Stimulated activated CD8-positive, alpha-beta memory T cell treated with anti-CD3 and anti-CD28 coated beads, Interleukin-2, amount 100 ng/mL, for 48 hours (primary cell): ENCODE measurements around the gene GRM6.

Experiments
- DNase-seq, 2 donors: peaks; one replicate each; pipeline ENCODE4 v3.0.0-alpha.2; 2020; ENCODE audit warnings: low read depth in 2 of 2

The GRM6 gene

DNA sequence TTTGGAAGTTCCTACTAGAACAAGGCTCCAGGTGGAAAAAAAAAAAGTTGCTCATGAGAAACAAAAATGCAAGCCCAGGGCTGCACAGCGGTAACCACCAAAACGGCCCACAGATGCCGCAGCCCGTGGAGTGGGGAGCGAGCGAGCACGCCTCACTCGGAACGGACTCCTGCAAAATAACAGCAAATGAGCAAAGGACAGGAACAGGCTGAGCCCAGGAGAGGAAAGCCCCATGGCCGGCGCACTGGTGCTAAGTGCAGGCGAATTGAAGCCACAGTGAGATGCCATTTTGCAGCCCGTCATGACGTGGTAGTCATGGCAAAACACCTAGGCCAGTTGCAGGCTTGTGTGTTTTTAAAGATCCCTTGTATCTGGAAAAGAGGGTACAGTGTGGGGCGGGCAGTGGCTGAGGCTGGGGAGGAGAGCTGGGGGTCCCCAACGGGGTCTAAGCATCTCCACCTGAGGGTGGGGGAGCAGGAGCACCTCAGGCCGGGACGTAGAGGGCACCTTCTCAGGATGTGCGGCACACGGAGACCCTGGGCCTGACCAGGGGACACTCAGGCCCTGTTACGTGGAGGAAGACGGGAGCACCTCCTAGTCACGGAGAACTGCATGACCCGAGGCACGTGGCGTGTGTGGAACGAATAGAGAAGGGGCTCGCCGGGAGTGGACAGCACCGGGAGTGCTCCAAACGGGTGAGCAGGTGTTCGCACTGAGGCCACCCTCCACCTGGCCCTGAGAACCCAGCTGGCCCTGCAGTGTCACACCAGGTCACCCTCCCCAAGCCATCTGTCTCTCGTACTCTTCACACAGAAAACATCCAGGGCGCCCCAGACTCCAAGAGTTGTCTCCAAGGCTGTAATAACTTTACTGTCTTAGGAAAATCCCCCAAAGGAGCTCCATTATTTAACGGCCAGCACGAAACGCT lies 10.7 kb downstream of the GRM6 start:
- DNase-seq, result no peak

DNA sequence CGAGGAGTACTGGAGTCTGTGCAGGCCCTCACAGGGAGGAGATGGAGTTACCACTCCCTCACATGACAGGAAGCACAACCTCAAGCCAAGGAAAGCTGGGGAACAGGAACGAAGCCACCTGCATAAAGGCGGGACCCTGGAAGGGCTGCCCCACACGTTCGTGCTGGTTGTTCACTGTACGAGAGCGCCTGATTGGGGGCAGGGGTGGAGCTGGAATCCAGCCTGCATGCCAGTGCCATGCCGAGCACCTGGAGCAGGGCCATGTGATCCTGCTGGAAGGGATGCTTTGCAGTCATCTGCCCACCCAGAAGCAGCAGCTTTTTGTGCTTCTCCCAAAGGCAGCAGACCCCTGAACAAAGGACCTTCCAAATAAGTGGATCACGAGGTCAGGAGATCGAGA lies 11.4 kb downstream of the GRM6 start:
- DNase-seq, result no peak

DNA sequence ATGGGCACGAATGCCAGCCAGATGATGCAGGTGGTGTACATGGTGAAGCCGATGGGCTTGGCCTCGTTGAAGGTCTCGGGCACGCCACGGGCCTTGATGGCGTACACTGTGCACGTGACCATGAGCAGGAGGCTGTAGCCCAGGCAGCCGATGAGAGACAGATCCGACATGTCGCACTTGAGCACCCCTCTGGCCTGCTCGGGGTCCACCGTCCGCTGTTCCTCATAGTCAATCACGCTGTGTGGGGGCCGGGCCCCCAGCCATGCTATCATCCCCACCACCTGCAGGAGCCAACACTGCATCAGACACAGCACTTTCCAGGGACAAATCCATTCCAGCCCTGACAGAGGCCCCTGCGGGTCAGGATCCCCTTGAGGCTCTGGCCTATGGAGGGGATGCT lies 12.2 kb downstream of the GRM6 start:
- no peak for DNase-seq

DNA sequence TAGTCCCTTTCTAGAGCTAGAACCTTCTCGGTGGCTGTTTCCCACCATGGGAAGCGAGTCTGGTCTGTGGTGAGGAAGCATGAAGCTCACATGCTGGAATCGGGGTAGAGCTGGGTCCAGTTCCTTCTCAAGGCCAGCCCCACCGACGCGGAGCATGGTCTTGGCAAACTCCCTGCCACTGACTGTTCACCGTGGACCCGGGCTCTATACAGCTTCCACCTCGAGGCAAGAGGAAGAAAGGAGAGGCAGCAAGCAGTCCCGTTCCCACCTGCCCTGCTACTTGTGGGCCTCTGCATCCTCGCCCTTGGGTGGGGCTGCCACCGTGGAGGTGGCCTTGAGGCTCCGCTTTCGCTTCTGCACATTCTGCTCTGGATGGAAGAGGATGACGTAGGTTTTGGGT lies 13.7 kb downstream of the GRM6 start:
- no peak for DNase-seq

DNA sequence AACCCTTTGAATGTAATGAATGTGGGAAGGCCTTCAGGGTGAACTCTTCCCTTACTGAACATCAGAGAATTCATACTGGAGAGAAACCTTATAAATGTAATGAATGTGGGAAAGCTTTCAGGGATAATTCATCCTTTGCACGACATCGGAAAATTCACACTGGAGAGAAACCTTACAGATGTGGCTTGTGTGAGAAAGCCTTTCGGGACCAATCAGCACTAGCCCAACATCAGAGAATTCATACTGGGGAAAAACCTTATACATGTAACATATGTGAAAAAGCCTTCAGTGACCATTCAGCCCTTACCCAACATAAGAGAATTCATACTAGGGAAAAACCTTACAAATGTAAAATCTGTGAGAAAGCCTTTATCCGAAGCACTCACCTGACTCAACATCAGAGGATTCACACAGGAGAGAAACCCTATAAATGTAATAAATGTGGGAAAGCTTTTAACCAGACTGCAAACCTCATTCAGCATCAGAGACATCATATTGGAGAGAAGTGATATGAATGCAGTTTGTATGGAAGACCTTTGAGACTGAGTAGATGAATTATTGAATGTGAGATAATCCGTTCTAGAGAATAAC lies 29.6 kb downstream of the GRM6 start:
- no peak for DNase-seq

DNA sequence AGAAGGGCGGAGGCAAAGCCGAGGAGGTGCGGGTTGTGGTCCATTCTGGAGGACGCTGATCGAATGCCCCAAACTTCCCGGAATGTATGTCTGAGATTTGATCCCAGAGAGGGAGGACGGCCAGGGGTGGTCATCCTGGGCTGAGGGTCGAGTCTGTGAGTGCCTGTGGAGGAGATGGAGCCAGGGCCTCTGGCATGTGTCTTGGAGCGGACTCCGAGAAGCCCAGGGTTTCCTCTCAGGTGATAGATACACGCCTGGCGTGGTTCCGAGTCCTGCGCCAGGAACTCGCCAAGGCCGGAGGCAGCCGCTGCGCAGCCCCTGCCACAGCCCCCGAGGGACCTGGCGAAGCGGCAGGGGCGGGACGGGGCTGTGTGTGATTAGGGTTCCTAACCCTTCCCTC lies 53.8 kb downstream of the GRM6 start:
- no peak for DNase-seq

DNA sequence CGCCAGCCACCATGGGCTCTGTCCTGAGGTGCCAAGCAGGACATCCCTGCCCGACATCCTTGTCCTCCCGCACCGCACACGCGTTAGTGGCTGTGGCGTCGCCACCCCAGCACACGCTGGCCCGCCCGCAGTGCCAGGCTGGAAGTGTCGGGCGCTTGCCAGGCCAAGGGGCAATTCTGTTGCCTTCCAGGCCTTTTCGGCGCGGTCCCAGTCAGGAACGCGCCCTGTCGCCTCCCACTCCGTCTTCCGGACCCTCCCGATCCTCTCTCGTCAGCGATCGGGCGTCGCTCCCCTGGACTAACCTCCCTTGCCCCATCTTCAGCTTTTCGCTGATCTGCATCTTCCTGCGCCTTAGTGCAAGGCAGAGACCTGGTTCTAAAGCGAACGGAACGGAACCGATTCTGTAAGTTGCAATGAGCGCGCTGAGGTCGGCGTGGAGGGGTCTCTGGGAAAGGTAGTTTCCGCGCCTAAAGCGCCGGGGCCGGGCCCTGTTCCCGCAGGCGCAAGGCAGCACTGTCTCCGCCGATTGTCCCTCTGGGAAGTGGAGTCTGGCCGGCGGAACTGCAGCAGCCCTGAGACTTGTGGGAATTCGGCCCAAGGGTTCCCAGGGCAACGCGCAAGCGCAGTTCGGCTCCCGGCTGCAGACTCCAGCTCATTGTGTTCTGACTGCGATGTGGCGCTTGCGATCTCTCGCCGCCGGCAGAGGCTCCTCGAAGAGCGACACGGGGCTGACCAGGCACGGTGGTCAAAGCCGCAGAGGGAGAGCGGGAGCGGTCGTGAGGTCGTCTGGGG lies 54.4 kb downstream of the GRM6 start, which contains the start of gene ZNF454:
Gene ZNF454 (plus strand): TSS at position 630 of the 792 bp plus-strand sequence. CDS start 1,594 bp downstream, outside the sequence.
- no peak for DNase-seq

DNA sequence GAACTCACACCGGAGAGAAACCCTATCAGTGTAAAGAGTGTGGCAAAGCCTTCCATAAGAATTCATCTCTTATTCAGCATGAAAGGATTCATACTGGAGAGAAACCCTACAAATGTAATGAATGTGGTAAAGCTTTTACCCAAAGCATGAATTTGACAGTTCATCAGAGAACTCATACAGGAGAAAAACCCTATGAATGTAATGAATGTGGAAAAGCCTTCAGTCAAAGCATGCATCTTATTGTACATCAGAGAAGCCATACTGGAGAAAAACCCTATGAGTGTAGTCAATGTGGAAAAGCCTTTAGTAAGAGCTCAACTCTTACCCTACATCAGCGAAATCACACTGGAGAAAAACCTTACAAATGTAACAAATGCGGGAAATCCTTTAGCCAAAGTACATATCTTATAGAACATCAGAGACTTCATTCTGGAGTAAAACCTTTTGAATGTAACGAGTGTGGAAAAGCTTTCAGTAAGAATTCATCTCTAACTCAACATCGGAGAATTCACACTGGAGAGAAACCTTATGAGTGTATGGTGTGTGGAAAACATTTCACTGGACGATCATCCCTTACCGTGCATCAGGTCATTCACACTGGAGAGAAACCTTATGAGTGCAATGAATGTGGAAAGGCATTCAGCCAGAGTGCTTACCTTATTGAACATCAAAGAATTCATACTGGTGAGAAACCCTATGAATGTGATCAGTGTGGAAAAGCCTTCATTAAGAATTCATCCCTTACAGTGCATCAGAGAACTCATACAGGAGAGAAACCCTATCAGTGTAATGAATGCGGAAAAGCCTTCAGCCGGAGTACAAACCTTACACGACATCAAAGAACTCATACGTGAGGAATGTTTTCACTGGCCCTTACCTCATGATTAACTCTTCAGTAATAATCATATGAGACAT lies 63.0 kb downstream of the GRM6 start:
- no peak for DNase-seq
